GM12892 (cell line): Measurements from ENCODE around the gene ATP8B1.

ENCODE experiments used
- POLR2A ChIP-seq: IDR thresholded peaks from 2 replicates; pipeline ENCODE4 v1.6.1; 2011; ENCODE audit warnings: low read depth, low read length, control low read depth
- POLR2AphosphoS5 ChIP-seq: IDR thresholded peaks from 2 replicates; pipeline ENCODE4 v1.6.1; 2011; ENCODE audit warnings: low read depth, low read length, control low read depth

DNA sequence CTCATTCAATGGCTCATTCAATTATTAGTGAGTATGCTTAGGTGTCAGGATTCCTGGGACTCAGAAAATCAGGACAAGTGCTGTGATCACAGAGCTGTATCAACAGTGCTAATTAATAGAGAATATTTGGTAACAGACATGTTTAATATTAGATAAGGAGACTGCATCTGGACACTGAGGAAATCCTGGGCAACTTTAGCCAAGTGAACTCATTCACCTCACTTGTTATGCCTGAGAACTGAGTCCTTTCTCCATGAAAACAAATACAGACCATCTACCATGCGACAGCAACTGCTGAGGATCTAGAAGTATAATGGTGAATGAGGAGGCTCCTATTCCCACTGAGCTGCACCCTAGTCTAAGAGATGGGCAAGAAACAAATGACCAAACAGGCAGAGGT lies 23.1 kb upstream of the ATP8B1 start:
- TF ChIP-seq POLR2A (no peak), POLR2AphosphoS5 (no peak)
